Small intestine (tissue), 7 donors: ENCODE results near the gene BSDC1. TPM values are rescaled to one million over a fixed set of nuclear protein-coding genes. Genes with fewer than 3 reads are reported as not detected.

Source experiments
- DNase-seq, 2 donors: peaks; one replicate each; pipeline versions ENCODE4 v3.0.0 to v3.0.0-alpha.2; 2013
- FAIRE-seq: peaks from 2 replicates; lab custom pipeline; 2012; peaks lifted over from hg19 to GRCh38; lab: Jason Lieb, UNC
- H3K27ac ChIP-seq, 3 donors: one replicate each; pipeline ENCODE4 v1.5.1; 2013; ENCODE audit warnings: low read length in 2 of 3, mild to moderate bottlenecking in 2 of 3, control low read depth in 1 of 3, inconsistent platforms in 1 of 3, low read depth in 1 of 3, moderate library complexity in 1 of 3
- H3K27me3 ChIP-seq, 3 donors: one replicate each; pipeline ENCODE4 v1.6.1; 2013; ENCODE audit warnings: low read length in 3 of 3, inconsistent platforms in 1 of 3; ENCODE audit not compliant: control insufficient read depth in 3 of 3, insufficient read depth in 3 of 3
- H3K36me3 ChIP-seq, 3 donors: one replicate each; pipeline ENCODE4 v1.6.1; 2013; ENCODE audit warnings: low read length in 3 of 3, inconsistent platforms in 1 of 3, low read depth in 1 of 3, mild to moderate bottlenecking in 1 of 3, moderate library complexity in 1 of 3; ENCODE audit not compliant: control insufficient read depth in 3 of 3, insufficient read depth in 2 of 3
- H3K4me1 ChIP-seq, 3 donors: one replicate each; pipeline ENCODE4 v1.6.1; 2013; ENCODE audit warnings: low read length in 2 of 3, inconsistent platforms in 1 of 3, low read depth in 1 of 3, mild to moderate bottlenecking in 1 of 3, moderate library complexity in 1 of 3; ENCODE audit not compliant: control insufficient read depth in 3 of 3, insufficient read depth in 2 of 3
- H3K4me3 ChIP-seq, 3 donors: one replicate each; pipeline ENCODE4 v1.5.1; 2013; ENCODE audit warnings: low read length in 3 of 3, control low read depth in 1 of 3, inconsistent platforms in 1 of 3, low read depth in 1 of 3, mild to moderate bottlenecking in 1 of 3, moderate library complexity in 1 of 3
- H3K9me3 ChIP-seq, 2 donors: one replicate each; pipeline ENCODE4 v1.6.1; 2013; ENCODE audit warnings: low read depth in 1 of 2, low read length in 1 of 2; ENCODE audit not compliant: control insufficient read depth in 2 of 2, insufficient read depth in 1 of 2
- WGBS, 3 donors: extraction: QIAGEN DNeasy Blood & Tissue Kit; methylation state at CpG; one replicate each; pipeline ENCODE4 v1.1.7; 2013; 5-methylcytosine and 5-hydroxymethylcytosine counted together
- polyA plus RNA-seq, 4 donors: library from polyadenylated mRNA; stranded (reverse) in 3 of 4; unstranded in 1 of 4; fragments of 200-250 nt in 3 of 4; fragments of 120-200 nt in 1 of 4; gene quantifications; one replicate each; pipeline versions ENCODE4 v1.2.1 to v1.2.3, GENCODE V29; 2013
- donor health status: healthy with polysubstance abuse.
- donor health status: control.
- donor health status: control.
- donor health status: Bipolar disorder and iron deficiency.
- donor health status: healthy.

Gene BSDC1
- polyA plus RNA-seq, 4 donors: 38.5 to 61.2 (median 39.4) TPM

DNA sequence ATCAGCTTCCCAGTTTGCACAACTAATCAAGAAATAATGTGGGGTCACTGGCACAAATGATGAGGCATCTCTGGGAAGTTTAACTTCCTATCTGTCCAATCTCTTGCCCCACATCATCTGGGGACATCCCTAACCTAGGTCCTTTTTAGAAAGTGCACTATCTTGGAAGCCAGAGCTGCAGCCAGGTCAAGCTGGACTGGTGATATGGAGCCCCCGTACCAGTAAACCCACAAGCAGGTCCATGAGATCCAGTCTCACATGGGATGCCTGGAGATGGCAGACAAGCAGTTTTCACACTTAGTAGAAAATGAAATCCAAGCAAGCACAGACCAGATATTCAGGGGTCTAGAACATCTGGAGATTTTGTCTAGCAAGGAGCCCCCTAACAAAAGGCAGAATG lies 27.5 kb upstream of the BSDC1 start:
- H3K9me3 ChIP-seq: peaks cover 0 to 3% of the 10 kb centered on the region in 2 donors
- H3K4me3 ChIP-seq: no peak overlapping the region
- H3K36me3 ChIP-seq: no peaks in the 10 kb centered on the region
- peaks cover 0 to 19% (median 0%) of the 10 kb centered on the region in 3 donors for H3K27me3 ChIP-seq
- FAIRE-seq: no peak
- no peaks in the 10 kb centered on the region for H3K4me1 ChIP-seq
- H3K27ac ChIP-seq: no peak overlapping the region
- 92 to 98% (median 96%) methylated on average over 1 of the region's 1 CpG for whole genome bisulfite sequencing, 3 donors
- DNase-seq: no peak

DNA sequence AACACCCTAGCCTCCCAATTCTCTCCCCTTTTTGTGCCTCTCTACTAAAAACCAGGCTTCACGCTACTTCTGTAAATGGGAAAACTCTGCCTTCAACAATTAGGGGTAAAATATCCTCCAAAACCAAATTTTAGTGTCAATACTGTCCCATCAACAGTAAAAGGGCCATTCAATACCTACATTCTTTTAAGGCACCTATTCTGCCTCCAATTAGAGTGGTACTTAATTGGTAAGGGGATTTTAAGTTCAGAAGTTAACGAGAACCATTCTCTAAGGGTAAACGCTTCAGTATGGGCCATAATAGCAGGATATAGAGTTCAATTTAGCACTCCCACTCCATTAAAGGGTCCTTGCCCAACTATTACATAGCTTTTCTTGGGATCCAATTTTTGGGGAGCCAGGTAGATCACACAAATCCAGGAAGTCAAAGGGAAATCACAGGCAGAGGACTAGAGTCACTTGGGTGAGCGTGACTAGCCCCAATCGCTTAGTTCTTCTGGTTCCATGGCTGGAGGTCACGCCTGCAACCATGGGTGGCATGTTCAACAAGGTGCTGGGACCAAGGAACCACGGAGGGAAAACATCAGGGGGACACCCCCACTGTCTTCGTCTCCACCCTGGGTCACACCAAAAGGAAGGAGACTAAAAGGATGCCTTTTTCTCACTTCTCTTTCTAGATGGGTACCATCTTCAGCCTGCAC lies 20.1 kb upstream of the BSDC1 start:
- H3K27me3 ChIP-seq: no peaks in the 10 kb centered on the region
- H3K4me1 ChIP-seq: no peaks in the 10 kb centered on the region
- H3K9me3 ChIP-seq: peaks cover 0 to 21% of the 10 kb centered on the region in 2 donors
- DNase-seq: no peak
- H3K27ac ChIP-seq: no peak overlapping the region
- 82 to 84% (median 84%) methylated on average over 8 of the region's 8 CpGs for WGBS, 3 donors
- H3K36me3 ChIP-seq: no peaks in the 10 kb centered on the region
- no peak for FAIRE-seq
- no peak overlapping the region for H3K4me3 ChIP-seq

DNA sequence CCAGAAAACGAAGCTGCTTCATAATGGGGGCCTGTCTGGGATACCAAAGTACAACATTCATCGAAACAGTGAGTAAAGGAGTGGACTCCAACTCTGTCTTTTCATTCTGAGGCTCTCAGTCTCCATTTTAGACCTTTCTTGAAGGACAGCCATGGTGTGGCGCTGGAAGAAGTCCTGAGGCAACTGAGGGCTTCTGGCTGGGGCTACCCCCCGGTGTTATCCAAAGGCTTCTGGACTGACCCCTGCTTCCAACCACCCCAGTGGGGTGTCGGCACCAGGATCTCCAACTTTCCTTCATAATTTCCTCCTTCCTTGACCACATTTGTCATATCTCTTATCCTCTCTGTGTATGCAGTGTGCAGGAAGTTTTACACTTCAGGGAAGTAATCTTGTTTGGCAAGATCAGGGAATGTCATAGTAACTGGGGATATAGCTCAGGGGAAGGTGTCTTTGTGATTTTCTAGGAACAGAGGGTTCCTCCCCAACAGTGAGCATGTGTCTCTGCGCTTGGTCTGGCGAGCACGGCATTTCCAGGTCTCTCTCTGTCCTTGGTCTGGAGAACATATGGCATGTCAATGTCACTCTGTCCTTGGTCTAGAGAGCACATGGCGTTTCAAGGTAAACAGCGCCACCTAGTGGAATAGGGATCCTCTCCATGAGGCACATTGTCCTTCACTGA lies 19.4 kb upstream of the BSDC1 start:
- Histone ChIP-seq H3K4me1 (no peaks in the 10 kb centered on the region), H3K36me3 (no peaks in the 10 kb centered on the region), H3K9me3 (peaks cover 0 to 21% of the 10 kb centered on the region in 2 donors), H3K27ac (no peak overlapping the region), H3K27me3 (no peaks in the 10 kb centered on the region), H3K4me3 (no peak overlapping the region)
- DNase-seq (peak; percentile 75 to 87), FAIRE-seq (no peak)
- 42 to 56% (median 50%) methylated on average over 10 of the region's 10 CpGs for WGBS, 3 donors

DNA sequence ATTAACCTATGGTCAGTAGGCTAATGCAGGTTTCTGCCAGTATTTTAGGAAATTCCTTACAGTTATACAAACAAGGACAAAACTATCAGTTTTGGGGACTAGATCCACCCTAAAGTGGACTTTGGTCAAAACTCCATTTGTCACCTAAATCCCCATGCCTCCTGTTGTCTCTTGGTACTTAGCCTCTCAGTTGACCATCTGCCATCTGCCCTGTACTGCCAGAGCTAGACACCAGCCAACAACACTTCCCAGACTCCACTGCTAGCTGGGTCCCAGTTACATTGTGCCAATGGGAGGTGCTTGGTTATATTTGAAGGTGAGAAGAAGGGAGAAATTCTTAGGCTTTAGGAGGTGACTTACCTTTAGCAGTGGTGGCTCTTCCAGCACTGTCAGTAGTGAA lies 17.0 kb upstream of the BSDC1 start:
- H3K27ac ChIP-seq: no peak overlapping the region
- FAIRE-seq: no peak
- no peak overlapping the region for H3K4me3 ChIP-seq
- peaks cover 0 to 17% of the 10 kb centered on the region in 2 donors for H3K9me3 ChIP-seq
- DNase-seq: no peak
- H3K27me3 ChIP-seq: no peaks in the 10 kb centered on the region
- H3K36me3 ChIP-seq: no peaks in the 10 kb centered on the region
- H3K4me1 ChIP-seq: no peaks in the 10 kb centered on the region

DNA sequence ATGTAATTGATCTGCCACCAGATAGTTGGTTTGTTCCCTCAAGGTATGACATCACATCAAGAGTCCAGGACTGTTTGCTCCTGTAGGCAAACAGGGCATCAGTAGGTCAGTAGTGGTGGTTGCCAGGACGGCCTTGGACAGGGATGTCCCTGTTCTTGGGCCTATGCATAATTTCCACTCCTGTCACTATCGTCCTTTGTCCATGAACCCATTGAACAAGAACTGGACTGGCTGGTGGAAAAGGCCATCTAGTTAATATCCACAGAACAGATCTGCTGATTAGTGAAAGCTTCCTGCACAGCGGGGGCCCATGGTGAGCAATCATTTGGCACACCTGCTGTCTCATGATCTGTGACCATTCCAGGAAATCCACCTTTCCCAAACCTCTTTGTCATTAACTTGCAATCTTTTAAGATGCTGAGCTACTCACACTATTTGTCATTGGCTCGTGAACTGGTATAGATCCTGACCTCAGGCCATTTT lies 12.4 kb upstream of the BSDC1 start:
- Histone ChIP-seq H3K4me1 (no peaks in the 10 kb centered on the region), H3K9me3 (no peaks in the 10 kb centered on the region), H3K27me3 (no peaks in the 10 kb centered on the region), H3K27ac (no peak overlapping the region), H3K36me3 (no peaks in the 10 kb centered on the region), H3K4me3 (no peak overlapping the region)
- 58 to 76% (median 70%) methylated on average over 4 of the region's 4 CpGs for WGBS, 3 donors
- no peak for FAIRE-seq
- DNase-seq: no peak

DNA sequence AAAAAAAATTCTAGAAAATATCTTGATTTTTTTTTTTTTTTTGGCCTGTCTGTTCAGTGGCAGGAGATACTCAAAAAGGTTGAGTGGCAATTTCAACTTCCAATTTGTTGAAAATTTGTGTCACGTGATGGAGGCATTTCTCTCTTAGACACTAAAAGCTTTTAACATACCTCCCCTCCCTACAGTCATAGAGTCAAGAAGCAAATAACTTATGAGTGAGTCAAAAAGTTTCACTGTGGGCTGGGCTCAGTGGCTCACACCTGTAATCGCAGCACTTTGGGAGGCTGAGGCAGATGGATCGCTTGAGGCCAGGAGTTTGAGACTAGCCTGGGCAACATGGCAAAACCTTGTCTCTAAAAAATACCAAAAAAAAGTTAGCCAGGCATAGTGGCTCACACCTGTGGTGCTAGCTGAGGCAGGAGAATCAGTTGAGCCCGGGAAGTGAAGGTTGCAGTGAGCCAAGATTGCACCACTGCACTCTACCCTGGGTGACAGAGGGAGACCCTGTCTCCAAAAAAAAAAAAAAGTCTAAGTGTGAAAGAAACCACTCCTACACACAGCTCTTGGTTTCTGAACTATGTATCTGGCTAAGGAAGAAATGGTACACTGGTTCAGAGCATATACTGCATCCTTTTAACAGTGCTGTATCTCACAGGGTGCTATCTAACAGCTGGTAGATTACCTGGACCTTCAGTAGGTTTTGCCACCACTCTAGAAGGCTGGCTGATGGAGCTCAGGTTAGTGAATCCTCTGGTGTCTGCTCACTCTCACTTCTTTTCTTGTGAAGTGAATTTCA lies 11.6 kb upstream of the BSDC1 start:
- Histone ChIP-seq H3K4me1 (peaks cover 0 to 3% (median 0%) of the 10 kb centered on the region in 3 donors), H3K4me3 (no peak overlapping the region), H3K9me3 (no peaks in the 10 kb centered on the region), H3K27me3 (no peaks in the 10 kb centered on the region), H3K36me3 (no peaks in the 10 kb centered on the region), H3K27ac (no peak overlapping the region)
- WGBS, 3 donors: 79 to 93% (median 87%) methylated on average over 4 of the region's 4 CpGs
- no peak for FAIRE-seq
- no peak for DNase-seq

DNA sequence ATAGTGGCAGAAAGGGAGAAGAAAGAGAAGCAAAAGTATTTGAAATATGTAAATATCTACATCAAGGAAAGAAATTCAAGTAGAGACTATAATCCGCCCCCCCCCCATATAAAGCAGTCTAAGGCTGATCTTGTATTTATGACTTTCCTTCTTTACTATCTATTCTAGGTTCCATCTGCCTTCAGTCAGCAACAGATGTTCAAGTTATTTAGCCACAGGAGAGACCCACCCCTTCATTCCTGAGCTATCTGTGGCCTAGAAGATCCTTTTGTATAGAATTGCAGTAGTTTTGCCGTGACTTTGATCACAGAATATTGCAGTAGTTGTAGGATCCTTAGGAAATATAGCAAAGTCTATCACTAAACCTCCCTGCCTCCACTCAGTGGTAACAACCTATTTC lies 10.7 kb upstream of the BSDC1 start:
- Histone ChIP-seq H3K4me1 (peaks cover 0 to 3% (median 0%) of the 10 kb centered on the region in 3 donors), H3K27me3 (no peaks in the 10 kb centered on the region), H3K9me3 (no peaks in the 10 kb centered on the region), H3K4me3 (no peak overlapping the region), H3K27ac (no peak overlapping the region), H3K36me3 (no peaks in the 10 kb centered on the region)
- no peak for DNase-seq
- FAIRE-seq: no peak
- WGBS, 3 donors: 33 to 51% (median 45%) methylated on average over 2 of the region's 2 CpGs

DNA sequence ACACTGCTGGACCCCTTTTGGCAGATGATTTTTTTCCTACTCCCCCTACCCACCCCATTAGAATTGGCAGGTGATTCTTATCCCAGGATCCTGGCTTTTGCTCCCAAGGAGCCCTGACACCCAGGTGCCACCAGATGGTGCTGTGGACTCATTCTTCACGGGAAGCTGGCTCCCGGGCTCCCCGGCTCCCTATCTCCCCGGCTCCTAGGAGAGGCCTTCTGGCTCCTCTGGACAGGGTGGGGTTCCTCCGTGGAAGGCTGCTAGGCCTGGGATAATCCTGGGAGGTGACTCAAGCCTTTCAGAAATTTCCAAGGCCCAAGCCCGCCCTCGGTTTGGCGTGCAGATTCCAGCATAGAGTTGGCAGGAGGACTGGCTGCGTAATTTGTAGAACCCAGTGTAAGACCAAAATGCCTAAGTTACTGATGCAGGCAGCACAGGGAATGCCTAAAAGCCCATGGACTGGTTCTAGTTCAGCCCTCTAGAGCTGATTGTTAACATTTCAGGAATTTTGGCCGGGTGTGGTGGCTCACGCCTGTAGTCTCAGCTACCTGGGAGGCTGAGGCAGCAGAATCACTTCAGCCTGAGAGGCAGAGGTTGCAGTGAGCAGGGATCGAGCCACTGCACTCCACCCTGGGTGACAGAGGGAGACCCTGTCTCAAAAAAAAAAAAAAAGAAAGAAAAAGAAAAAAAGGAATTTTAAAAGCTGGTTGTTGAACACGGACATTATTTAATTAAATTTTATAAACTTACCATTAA lies 6.8 kb upstream of the BSDC1 start:
- 34 to 41% (median 39%) methylated on average over 13 of the region's 13 CpGs for WGBS, 3 donors
- FAIRE-seq (no peak), DNase-seq (peak; percentile 88 to 89)
- no peaks in the 10 kb centered on the region for H3K27me3 ChIP-seq
- no peaks in the 10 kb centered on the region for H3K9me3 ChIP-seq
- no peaks in the 10 kb centered on the region for H3K36me3 ChIP-seq
- H3K27ac ChIP-seq: peak overlapping the region in 1 of 3 donors; percentile 3
- H3K4me1 ChIP-seq: peaks cover 0 to 3% (median 0%) of the 10 kb centered on the region in 3 donors
- no peak overlapping the region for H3K4me3 ChIP-seq
